ENCODE measurements around the gene TMEM119. TPM values are rescaled to one million over a fixed set of nuclear protein-coding genes. Genes with fewer than 3 reads are reported as not detected.

Gene TMEM119
- total and polyA plus RNA-seq, 2 of the 13 experiments (the other 11 are each of a cell fraction or from before 2014, with no cell fraction given): not detected

DNA sequence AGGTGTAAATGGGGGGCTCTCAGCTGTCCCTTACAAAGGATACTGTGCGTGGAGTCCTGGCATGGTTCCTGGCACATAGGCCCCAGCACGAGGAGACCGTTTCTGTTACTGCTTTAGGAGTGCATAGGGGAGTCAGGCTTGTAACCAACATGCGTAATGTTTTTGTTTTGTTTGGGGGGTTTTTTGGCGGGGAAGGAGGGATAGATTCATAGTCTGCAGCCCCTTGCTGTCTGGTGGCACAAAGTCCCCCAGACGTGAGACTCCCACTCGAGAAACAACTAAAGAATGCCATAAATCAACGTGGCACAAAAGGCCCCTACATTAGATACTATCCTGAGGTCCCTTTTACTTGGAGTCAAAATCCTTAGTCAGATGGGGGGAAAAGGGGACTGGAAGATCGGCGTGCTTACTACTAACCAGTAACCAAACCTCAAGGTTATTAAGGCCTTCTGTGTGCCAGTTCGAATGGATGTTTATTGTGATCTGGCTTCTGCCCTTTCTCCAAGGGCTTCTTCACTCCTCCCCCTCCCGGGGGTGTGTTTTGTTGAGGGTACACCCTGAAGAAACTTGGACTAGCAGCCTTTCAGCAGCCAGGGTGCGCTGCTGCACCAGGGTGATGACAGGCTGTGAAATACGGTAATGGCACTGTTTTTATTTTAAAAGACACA lies 34.6 kb downstream of the TMEM119 start (continued):
- TF ChIP-seq GABPA (IDR thresholded peaks at IDR 0.05; ENCODE audit: low read depth, low read length) (no peak), GABPA (CRISPR knock-in tag; IDR thresholded peaks at IDR 0.05; ENCODE audit: low read depth) (no peak), AKNA (CRISPR knock-in tag; IDR thresholded peaks at IDR 0.05; ENCODE audit: borderline replicate concordance) (no peak), SNAPC2 (CRISPR knock-in tag; IDR thresholded peaks at IDR 0.05) (no peak), ZNF24 (IDR thresholded peaks at IDR 0.05) (no peak), SKI (IDR thresholded peaks at IDR 0.05; ENCODE audit: partially characterized antibody) (no peak), HNRNPUL1 (IDR thresholded peaks at IDR 0.05; ENCODE audit: low read depth, low read length) (no peak), CCDC6 (CRISPR knock-in tag; IDR thresholded peaks at IDR 0.05) (no peak), FOXM1 (CRISPR knock-in tag; IDR thresholded peaks at IDR 0.05) (no peak), GFI1 (CRISPR knock-in tag; IDR thresholded peaks at IDR 0.05; ENCODE audit: borderline replicate concordance) (no peak), ZNF589 (CRISPR knock-in tag; conservative IDR thresholded peaks at IDR 0.05) (no peak), ZNF678 (CRISPR knock-in tag; IDR thresholded peaks at IDR 0.05) (no peak), ZFYVE20 (CRISPR knock-in tag; IDR thresholded peaks at IDR 0.05; ENCODE audit: borderline replicate concordance, low read depth) (no peak), ZNF3 (CRISPR knock-in tag; IDR thresholded peaks at IDR 0.05) (no peak), ZGPAT (CRISPR knock-in tag; IDR thresholded peaks at IDR 0.05) (0 out of 2 replicates have a peak, but pooled peaks have one; percentile 40), RFX5 (IDR thresholded peaks at IDR 0.05; ENCODE audit: low read depth, low read length) (no peak)
- TF ChIP-seq, protein P1, sequence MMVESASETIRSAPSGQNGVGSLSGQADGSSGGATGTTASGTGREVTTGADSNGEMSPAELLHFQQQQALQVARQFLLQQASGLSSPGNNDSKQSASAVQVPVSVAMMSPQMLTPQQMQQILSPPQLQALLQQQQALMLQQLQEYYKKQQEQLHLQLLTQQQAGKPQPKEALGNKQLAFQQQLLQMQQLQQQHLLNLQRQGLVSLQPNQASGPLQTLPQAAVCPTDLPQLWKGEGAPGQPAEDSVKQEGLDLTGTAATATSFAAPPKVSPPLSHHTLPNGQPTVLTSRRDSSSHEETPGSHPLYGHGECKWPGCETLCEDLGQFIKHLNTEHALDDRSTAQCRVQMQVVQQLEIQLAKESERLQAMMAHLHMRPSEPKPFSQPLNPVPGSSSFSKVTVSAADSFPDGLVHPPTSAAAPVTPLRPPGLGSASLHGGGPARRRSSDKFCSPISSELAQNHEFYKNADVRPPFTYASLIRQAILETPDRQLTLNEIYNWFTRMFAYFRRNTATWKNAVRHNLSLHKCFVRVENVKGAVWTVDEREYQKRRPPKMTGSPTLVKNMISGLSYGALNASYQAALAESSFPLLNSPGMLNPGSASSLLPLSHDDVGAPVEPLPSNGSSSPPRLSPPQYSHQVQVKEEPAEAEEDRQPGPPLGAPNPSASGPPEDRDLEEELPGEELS (CRISPR knock-in tag; IDR thresholded peaks at IDR 0.05): 0 out of 2 replicates have a peak, but pooled peaks have one; percentile 30
- TF ChIP-seq, protein P2, sequence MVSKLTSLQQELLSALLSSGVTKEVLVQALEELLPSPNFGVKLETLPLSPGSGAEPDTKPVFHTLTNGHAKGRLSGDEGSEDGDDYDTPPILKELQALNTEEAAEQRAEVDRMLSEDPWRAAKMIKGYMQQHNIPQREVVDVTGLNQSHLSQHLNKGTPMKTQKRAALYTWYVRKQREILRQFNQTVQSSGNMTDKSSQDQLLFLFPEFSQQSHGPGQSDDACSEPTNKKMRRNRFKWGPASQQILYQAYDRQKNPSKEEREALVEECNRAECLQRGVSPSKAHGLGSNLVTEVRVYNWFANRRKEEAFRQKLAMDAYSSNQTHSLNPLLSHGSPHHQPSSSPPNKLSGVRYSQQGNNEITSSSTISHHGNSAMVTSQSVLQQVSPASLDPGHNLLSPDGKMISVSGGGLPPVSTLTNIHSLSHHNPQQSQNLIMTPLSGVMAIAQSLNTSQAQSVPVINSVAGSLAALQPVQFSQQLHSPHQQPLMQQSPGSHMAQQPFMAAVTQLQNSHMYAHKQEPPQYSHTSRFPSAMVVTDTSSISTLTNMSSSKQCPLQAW (CRISPR knock-in tag; IDR thresholded peaks at IDR 0.05): no peak
